C4-2B (cell line): ENCODE measurements around the gene PLA2G4D.

Source experiments
- H3K27ac ChIP-seq: fragments of 450-650 bp; 2 replicates; pipeline ENCODE4 v1.5.1; 2017
- CTCF ChIP-seq: fragments of 450-650 bp; conservative IDR thresholded peaks from 2 replicates; pipeline ENCODE4 v1.5.1; 2017; ENCODE audit warnings: mild to moderate bottlenecking
- ZFX ChIP-seq: fragments of 450-650 bp; IDR thresholded peaks from 2 replicates; pipeline ENCODE4 v1.6.1; 2017

PLA2G4D gene

GRCh38 chr15:42088801-42089640 is 5.3 kb downstream of the PLA2G4D start:
- TF ChIP-seq ZFX (no peak), CTCF (no peak)

GRCh38 chr15:42087926-42088800 is 6.2 kb downstream of the PLA2G4D start:
- no peak overlapping the region for H3K27ac ChIP-seq
- no peak for TF ChIP-seq CTCF
- TF ChIP-seq ZFX: no peak

More at GRCh38 chr15:42088801-42089640, 5.3 kb downstream of the PLA2G4D start:
- H3K27ac ChIP-seq: no peak overlapping the region

- no peak overlapping the region for H3K27ac ChIP-seq
- TF ChIP-seq CTCF: no peak
- no peak for TF ChIP-seq ZFX
These were observed 6.9 kb downstream of the PLA2G4D start for GRCh38 chr15:42087460-42087859.

GRCh38 chr15:42085721-42086120 is 8.6 kb downstream of the PLA2G4D start:
- TF ChIP-seq ZFX (no peak), CTCF (no peak)
- no peak overlapping the region for H3K27ac ChIP-seq

GRCh38 chr15:42085236-42085605 is 9.1 kb downstream of the PLA2G4D start:
- TF ChIP-seq CTCF: no peak
- TF ChIP-seq ZFX: no peak
- no peak overlapping the region for H3K27ac ChIP-seq

- H3K27ac ChIP-seq: no peak overlapping the region
- TF ChIP-seq CTCF (peak; percentile 98), ZFX (no peak)
These were observed 9.7 kb downstream of the PLA2G4D start for GRCh38 chr15:42084465-42085235.
